SH-SY5Y (cell line): ENCODE data around the gene DIS3L2.

Experiments used
- GATA2 ChIP-seq: IDR thresholded peaks from 2 replicates; pipeline ENCODE4 v1.6.1; 2011; ENCODE audit warnings: mild to moderate bottlenecking, low read depth, low read length
- GATA3 ChIP-seq: IDR thresholded peaks from 2 replicates; pipeline ENCODE4 v1.6.1; 2011; ENCODE audit warnings: low read depth, mild to moderate bottlenecking, low read length, moderate library complexity

Gene DIS3L2

DNA sequence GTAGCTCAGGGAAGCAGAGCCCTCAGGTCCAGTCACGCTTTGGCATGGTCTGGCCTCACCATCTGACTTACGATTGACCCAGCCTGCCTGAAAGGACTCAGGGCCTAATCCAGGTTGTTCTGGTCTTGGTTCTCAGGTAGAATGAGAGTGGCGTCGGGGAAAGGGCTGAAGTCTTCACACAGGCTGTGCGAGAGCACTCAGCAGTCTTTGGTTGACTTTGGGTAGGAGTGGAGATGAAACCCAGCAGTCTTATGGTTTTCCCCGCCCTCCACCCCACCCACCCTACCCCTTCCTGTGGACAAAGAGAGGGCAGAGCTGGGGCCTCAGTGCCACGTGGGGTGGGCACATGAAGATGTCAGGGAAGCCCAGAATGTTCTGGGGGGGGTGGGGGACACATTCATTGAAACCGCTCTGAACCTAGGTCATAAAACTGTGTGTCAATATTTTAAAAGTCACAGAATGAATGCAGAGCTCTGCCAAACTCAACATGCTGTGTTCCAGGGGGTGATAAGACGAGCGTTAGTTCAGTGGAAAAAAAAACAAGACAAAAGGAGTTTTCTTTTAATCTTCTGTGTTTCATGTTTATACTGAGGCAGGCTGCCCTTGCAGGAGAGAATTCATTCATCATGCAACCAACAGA lies 358.4 kb downstream of the DIS3L2 start:
- TF ChIP-seq GATA2 = no peak
- TF ChIP-seq GATA3 = no peak

DNA sequence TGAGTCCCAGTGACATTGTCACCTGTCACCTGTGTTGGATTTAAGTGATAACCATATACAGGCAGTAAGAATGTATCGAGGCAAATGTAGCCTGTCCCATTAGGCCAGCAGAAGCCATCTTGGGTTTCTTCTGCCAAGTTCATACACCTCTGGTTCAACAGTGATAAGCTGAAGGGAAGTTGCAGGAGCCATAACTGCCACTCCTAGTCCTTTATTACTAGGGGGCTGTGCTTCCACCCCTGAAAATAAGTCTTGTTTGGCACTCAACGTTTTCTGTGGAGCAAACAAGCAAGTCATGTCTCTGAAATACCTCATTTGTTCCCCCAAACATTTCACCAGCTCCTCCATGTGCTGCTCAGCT lies 358.9 kb downstream of the DIS3L2 start:
- no peak for TF ChIP-seq GATA3
- TF ChIP-seq GATA2 = no peak

DNA sequence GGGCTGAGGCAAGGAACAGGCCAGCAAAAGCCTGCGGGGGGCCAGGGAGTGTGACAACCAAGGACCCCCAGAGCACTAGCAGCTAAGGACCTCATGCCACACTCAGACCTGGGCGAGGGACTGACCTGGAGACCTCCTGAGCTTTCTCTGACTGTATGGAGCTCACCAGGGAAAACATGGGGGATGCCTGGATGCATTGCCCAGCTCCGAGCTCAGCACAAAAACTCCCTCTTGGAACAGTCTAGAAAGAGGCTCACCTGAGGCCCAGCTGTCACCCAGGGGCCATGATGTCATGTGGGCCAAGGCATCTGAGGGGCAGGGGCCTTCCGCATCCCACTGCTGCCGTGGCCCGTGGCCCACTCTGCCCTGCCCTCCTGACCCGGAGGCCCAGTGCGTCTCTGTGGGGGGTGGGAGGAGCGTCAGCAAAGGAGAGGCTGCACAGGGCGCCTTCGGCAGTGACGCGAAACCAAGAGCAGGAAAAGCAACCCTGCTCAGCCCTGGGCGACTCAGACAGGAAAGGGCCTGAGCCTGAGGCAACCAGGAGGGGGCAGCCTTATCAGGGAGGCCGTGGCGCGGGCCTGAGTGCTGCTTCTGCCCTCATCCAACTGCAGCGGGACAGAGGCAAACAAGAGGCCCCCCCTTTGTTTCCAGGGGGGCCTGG lies 359.8 kb downstream of the DIS3L2 start:
- TF ChIP-seq GATA2 (no peak), GATA3 (no peak)

DNA sequence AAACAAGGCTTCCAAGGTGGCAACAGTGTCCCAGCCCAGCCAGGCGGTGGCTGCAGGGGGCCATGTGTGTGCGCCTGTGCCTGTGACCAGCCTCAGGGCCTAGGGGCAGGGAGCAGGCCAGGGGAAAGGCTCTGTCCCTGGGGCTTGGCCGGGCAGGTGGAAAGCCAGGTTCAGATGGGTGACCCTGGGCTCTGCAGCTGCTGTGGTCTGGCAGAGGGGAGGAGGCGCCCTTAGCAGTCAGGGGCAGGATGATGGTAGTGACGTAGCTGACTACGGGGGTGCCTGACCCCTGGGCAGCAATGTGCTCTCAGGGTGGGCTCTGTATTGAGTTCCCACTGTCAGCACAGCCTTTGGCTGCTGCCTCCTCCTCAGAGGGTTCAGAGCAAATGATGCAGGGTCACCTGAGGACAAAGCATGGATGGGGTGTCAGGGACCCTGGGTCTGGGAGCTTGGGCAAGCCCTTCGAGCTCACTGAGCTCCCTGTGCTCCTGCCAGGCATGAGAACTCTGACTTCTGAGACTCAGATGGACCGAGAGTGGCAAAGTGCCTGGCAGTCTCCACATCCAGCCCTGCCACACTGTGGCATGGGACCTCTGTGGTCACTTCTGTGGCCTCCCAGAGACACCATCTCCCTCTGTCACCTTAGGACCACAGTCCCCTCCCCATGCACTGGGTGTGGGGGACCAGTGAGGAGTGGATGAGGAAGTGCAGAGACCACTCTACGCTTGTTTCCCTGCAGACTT lies 360.5 kb downstream of the DIS3L2 start:
- TF ChIP-seq GATA3 = no peak
- no peak for TF ChIP-seq GATA2

DNA sequence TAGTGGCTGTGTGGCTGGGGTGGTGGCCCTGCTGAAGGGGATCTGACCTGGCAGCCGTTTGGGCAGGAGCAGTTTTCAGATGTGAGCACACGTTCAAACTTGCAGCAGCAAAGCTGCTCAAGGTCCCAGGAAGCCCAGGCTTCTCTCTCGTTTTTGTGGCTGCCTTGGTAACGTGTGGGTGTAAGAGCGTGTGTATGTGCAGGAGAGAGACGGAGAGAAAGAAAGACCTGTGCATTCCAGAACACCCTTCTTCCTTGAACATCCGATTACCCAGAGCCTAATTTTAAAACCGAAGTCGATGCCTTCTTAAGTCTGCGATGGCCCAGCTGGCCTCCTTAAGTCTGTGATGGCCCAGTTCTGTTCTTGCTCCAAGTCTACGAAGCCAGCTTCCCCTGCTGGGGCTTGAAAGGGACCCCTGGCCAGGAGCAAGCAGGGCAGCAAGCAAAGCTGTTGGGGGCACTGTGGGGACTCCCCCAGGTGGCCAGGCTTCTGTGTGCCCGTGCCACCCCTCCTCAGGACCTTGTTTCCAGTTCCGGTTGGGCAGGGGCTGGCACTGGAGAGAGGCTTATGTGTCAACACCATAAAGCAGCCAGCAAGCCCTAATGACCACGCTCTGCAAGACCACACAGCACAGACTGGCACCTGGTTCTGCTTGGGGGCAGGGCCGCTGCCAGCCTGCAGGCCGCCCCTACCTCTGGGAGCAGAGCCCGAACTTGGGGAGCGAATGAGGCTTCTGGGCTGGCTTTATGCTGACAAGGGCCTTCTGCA lies 361.2 kb downstream of the DIS3L2 start:
- TF ChIP-seq GATA3 = no peak
- TF ChIP-seq GATA2 = no peak

GRCh38 chr2:232323328-232323650 lies 361.8 kb downstream of the DIS3L2 start:
- TF ChIP-seq GATA2 (no peak), GATA3 (no peak)

GRCh38 chr2:232324778-232325177 lies 363.3 kb downstream of the DIS3L2 start:
- TF ChIP-seq GATA2 (no peak), GATA3 (no peak)

- TF ChIP-seq GATA3 = no peak
- TF ChIP-seq GATA2 = no peak
These were observed 364.1 kb downstream of the DIS3L2 start for GRCh38 chr2:232325324-232326273.

DNA sequence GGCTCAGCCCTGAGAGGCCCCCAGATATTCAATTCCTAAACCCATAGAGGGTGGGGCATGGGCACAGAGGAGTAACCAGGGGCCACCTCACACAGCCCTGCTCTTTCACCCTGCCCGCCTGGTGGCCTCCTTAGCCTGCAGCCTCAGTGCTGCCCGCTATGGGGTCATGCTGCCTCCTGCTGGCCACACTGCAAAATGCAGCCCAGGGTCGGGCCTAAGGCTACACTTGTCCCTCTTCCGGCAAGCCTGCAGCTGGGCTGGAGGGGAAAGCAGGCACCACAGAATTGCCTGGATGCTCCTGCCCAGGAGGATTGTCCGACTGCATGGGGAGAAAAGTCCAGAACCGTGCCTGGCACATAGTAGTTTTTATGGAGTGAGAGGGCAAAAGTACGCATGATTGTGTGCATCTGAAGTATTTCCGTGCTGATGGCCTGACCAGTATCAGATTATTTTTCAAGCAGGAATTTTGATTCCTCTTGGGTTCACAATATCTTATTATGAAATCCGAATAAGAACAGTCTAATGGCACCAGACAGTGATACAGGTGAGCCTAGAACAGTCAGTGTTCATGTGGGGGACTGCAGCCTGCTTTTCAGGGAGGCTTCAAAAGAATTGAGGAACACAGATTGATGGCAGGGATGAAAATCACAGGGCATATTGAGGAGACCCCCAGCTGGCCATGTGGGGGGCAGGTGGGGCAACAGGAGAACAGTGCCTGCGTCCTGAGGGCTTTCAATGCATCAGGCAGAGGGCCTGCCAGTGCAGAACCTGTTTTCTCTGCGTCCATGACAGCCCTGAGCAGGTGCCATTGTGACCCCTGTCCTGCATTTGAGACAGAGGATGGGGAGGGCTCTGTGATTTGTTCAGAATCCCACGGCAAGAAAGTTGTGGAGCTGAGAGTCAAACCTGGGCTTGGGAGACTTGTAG lies 365.9 kb downstream of the DIS3L2 start:
- TF ChIP-seq GATA2 (no peak), GATA3 (no peak)

DNA sequence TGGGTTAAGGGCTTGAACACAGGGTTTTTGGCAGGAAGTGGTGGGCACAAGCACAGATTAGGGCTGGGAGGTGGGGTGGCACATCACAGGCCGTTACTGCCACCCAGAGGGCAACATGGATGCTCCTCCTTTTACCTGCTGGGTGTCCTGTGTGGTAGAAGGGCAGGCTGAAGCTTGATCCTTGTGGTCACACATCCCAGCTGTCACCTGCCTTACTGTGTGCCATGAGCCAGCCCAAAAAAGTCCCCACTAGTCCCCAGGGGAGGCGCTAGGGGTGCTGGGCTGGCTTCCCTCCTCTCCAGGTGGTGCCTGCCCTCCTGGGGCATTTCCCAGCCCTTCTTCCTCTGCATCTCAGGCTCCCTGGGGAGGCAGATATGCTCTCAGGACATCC lies 366.5 kb downstream of the DIS3L2 start:
- TF ChIP-seq GATA3 (no peak), GATA2 (no peak)

DNA sequence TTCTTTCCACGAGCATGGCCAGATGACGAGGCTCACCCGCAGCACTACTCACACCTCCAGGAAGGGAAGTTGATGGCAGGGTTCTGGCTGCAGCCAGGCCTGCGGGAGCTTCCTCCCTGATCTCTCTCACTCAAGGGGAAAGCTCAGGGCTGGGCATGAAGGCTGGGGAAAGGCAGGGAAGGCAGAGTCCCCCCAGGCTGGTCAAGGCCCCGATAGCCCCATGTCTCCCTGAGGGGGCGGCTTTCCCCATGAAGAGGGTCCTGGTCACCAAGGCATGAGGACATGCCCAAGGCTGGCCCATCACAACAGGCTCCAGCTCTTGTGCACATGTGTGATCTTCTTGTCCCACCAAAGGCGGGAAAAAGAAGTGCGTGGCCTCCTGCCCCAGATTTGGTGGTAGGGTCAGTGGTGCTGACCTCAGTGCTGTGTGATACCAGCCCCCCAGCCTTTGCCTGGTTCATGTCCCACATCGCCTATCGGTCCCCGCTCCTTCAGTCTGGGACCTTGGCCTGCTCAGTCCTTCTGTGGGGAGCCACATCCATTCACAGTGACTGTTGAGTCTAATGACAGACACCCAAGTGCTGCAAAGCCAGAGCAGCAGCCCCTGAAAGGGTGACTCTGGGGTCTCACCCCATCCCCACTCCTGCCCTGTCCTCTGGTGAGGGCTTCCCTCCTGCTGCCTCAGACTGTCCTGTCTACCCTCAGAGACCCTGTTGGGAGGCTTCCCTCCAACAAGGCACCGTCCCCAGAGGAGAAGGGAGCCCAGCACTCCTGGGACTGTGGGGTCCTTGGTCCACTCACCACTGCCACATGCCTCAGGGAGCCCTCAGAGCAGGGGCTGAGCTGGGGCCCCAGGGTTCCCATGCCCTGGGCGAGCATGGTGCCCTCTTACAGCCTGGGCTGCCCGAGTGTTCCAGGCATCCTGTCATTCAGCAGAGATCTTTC lies 367.3 kb downstream of the DIS3L2 start:
- no peak for TF ChIP-seq GATA2
- TF ChIP-seq GATA3 = no peak

DNA sequence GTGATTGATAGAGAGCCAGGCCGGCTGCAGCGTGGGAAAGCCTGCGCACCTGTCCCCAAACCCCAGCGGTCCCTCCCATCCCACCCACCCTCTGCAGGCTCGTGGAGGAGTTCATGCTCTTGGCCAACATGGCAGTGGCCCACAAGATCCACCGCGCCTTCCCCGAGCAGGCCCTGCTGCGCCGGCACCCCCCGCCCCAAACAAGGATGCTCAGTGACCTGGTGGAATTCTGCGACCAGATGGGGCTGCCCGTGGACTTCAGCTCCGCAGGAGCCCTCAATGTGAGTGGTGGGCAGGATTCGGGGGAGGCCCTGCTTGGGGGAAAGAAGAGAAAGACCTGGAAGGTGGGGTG lies 368.2 kb downstream of the DIS3L2 start:
- TF ChIP-seq GATA2 = no peak
